ENCODE data around the gene THADA.

THADA gene

DNA sequence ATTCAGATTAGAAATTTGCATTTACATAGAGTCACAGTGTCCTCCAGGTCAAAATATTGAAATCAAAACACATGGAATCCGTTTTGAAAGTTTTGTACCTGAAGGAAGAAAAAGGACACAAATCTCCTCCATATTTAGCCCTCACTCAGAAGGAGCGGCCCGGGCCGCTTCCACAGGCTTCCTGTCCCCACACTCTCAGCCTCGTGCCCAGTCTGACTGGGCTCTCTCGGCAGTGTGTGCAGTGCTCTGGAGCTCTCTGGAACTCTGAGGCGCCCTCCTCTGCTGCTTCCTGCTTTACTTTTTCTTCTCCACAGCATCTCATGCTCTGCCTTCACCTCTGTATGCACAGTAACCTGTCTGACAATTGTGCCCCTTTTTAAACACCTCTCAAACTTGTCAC, 347.2 kb downstream of the THADA start:
- no peak for DNase-seq (ENCODE audit: low read depth)

DNA sequence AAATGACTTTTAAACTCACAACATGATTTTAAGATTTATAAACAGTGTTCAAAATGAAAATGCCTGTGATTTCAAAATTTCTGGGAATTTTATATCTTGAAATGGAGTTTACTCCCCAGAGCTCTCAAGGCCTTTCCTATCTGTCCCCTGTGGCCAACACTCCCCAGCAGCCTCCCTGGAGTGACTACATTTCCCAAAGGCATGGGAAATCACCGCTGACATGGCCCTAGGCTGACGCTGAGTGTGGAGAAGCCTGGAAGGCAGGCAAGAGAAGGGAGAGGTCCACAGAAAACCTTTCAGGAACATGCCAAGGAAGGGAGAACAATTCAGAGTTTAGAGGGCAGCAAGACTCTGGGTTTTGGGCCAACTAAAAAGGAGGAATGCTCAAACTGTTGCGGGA, 349.2 kb downstream of the THADA start:
- no peak for DNase-seq (ENCODE audit: low read depth)

DNA sequence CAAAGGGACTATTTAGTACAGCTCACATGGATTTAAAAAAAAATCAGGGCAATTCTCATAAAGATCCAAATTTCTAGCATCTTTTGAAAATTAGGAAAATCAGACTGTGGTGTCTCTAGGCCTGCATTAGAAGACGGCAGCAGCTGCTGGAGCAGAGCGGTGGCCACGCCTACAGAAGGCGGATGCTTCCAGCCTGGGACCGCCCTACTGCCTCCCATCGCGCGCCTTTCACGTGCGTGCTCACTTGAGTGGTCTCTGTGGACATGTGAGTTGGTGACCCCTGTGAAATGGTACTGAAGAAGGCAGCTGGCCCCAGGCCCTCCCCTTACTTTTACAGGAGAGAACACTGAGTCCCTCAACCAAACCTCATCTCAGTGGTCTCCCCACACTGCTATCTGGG, 354.3 kb downstream of the THADA start:
- no peak for DNase-seq (ENCODE audit: low read depth)

DNA sequence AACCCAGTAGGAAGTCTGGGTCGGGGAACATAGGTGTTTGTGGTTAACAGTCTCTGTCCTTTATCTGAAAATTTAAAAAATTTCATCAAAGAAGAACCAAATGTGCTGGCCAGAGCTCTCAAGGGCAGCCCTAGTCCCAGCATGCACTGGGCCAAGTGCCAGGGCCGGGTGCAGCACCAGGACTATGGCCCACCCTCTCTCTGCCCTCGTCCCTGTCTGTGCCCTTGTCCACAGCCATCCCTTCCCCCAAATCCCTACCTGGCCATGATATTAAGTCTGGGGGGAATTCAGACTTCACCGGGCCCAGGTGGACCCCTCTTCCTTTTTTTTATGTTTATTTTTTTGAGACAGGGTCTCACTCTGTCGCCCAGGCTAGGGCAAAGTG, 355.1 kb downstream of the THADA start:
- no peak for DNase-seq (ENCODE audit: low read depth)

DNA sequence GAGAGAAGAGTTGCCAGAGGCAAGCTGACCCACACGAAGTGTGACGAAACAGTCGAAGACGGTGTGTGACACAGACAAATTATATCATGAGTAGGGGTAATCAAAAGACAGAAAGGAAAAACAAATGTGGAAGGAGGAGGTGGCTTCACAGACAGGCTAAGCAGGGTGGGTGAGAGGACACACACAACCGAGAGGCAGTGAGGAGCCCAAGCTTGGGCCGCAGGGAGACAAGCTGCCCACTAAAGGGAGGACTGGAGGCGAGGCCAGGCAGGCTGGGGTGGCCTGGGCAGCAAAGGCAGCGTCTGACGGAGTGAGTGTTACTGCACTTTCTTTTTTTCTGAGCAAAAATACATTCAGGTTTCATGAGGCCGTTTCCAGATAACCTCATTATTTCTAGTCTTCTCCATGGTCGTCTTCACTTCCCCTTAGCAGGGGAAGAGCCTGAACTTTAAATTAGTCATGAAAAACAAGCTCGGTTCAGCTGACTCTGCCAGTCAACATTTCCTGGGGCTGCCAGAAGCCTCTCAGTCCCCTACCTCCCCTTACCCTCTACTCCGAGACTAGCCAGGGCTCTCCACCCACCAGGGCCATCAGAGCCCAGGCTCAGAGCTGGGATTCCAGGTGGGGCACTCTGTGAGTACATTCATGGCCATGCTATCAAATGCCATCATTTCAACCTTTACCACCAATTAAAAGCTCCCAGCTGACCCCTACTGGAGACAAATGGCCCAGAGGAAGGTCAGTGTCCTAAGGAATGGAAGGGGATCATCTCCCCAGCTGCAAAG, 355.7 kb downstream of the THADA start:
- DNase-seq (ENCODE audit: low read depth), result no peak

DNA sequence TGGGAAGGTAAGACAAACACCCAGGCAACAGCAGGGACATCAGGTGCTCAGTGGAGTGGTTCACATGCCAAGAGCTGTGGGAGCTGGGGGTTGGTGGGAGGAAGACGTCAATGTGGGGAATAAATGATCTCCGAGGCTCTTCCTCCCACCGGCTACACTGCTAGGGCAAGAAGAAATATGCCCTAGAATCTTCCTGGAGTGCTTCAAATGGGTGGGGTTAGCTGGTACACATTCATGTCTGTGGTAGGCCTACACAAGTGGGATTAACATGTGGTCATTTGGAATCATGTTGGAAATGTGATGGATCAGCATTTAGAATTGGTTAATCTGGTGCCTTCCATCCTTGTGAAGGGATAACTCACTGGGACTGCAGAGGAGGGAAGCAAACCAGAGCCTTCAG, 357.0 kb downstream of the THADA start:
- DNase-seq (ENCODE audit: low read depth), result no peak

DNA sequence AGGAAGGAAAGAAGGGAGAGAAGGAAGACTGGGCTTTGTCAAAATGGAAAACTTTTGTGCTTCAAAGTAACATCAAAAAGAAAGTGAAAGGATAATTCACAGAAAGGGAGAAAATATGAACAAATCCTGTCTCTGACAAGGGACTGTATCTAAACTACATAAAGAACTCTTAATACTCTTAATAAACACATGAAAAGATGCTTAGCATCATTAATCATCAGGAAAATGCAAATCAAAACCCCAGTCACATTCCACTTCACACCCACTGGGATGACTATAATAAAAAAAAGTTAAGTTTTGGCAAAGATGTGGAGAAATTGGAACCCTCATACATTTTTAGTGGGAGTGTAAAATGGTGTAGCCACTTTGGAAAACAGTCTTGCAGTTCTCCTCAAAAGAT, 357.7 kb downstream of the THADA start:
- no peak for DNase-seq (ENCODE audit: low read depth)

DNA sequence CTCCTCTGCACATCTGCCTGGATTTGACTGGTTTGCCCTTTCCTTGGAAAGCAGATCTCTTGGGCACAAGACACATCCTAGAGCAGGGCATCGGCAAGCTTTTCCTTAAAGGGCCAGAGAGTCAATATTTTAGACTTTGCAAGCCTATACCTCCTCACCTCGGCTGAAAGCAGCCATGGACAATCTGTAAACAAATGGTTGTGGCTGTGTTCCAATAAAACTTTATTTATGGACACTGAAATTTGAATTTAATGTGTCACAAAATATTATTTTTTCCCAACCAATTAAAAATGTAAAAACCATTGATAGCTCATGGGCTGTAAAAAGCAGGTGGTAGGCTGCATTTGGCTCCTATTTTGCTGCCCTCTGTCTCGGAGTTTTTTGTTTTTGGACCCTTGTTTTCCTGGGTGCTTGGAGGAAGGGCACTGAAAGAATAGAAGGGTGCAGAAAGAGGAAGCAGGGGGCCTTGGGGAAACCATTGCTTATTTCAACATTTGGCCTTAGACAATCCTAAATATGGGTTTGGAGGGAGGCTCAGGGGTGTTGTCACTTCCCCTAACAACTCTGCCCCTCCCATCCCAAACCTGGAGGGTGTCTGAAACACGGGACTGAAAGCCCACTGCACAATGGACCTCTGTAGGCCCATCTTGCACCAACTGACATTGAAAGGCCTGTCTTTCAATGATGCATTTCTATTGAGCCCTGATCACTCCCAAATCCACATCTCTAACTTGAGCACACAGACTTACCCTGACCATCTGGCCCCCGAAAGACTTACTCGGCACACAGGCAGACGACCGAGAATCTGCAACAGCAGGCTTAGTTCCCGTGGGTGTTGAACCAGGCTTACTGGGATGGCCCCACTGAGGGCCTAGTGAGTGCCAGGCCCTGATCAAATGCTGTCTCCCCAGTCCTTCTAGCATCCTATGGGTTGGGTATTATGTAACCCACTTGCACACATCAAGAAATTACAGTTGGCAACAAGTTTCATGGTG, 362.3 kb downstream of the THADA start:
- DNase-seq (ENCODE audit: low read depth), result no peak

DNA sequence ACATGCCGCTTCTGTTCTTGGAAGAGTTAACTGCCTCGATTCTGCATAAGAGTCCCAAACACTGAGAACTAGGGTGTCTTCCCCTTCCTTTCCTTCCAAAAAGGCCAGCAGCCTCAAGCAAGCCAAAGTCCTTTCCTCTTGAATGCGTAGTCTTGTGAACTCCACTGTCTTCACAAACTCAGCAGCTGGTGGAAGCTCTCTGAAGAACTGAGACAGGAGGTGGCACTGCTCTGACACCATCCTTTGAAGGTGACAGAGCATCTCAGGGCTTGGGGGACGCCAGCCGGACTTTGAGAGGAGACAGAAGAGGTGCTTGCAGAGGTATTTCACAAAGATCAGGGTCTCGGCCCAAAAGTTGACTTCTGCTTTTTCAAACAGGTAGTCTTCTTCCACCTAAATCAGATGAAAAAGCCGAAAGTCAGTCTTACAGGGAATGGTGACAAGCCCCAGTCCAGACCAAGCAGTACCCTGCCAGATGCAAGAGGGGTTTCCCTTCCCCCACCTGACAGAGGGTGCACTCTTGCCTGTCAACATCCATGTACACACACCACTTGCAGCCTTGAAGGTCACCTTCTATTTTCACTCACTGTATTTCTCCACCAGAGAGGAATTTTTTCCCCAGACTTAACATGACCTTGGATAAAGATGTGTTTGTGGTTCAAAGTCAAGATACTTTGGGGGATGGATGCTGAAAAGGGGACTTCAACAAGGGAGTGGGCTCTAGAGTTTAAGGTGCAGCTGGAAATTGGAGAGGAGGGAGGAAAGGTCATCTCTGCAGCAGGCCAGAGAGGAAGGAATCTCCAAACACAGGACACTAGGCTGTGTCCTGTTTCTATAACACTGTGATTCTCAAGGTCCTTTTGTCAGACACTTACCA, 364.6 kb downstream of the THADA start:
- DNase-seq (ENCODE audit: low read depth), result no peak

DNA sequence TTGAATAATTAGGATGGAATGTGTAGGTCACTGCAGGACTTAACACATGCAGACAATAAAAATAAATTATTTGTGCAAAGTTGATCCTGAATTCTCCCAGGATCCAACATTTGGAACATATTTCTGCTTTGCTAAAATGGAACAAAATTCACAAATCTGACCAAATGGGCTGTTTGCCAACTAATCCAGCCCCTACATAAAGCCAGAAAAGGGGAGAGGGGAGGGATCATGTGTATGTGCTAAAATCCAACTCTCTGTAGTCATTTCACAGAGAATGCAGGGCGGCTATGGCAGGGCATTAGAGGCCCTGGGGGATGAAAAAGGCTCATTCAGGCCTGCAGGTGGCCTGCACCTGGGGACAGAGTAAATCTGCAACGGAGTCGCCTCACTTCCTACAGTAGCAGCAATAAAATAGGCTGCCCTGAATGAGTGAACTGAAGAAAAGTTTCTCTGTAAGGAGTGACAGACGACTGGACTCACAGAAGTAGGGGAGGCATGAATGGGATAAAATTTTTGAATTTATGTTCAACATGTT, 365.4 kb downstream of the THADA start:
- no peak for DNase-seq (ENCODE audit: low read depth)

DNA sequence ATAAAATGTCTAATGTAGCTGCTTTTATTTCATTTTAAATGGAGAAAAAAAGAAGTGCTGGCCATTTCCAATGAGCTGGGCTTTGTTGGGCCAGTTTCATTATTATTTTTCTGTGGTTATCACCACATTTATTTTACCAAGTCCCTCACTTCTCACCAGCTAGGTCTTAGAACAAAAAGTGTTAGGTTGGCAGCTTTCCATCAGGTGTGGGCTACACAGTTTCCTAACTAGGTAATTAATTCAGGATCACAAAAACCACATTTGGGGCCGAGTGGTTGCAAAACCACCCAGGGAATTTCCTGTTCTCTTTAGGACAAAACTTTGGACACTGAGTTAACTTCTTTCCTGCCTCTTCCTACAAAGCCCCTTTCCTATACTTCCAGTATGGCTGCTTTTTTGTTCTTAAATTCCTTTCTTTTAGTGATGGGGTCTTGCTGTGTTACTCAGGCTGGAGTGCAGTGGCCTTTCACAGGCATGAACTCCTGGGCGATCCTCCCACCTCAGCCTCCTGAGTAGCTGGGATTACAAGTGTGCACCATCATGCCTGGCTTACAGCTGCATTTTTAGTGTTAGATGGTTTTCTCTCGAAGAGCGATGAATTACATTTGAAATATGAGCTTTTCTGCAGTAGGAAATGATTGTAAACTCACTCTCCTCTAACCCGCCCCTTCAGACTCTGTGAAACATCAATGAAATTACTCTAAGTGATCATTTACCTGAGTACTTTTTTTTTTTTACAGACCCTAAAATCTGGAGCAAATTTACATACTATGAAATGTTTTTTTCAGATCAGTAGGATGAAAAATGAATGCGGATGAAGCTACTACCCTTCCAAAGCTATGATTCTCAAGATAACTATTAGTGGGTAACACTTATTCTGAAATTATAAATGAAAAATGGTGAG, 366.8 kb downstream of the THADA start:
- DNase-seq (ENCODE audit: low read depth), result no peak

DNA sequence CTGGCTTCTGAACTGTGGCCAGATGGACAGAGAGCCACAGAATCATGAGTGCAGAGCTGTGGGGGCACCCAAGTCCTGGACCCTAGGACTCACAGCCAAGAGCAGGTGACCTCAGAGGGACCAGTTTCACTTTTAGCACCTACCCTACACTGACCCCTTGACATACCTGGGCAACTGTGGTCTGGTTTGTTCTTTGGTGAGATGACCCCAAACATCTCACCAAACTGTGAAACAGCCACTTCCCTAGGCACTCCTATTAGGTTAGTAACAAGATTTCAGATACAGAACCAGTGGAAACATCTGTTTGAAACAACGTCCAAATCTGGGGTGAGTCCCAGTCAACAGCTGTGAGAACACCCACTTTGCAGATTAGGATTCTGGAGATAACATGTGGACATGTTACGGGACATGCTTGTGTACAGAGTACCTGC, 367.5 kb downstream of the THADA start:
- no peak for DNase-seq (ENCODE audit: low read depth)

DNA sequence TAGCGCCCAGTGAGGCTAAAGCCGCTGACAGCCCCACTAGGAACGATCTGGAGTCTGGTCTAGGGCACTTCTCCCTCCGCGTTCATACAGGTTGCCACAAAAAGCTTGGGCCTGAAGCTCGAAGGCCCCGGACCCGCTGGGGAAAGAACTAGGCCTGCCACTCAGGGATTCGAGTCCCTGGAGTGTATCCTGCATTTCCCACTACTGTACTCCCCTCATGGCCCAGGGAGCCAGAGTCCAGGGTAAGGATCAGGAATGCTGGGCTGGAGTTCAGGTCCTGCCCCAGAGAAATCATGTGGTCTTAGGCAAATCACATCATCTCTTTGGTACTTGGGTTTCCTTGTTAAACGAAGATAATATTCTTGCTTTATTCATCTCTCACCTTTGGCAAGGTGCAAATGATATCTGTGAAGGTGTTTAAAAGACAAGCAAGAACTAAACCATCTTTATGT, 368.0 kb downstream of the THADA start:
- DNase-seq (ENCODE audit: low read depth), result no peak

DNA sequence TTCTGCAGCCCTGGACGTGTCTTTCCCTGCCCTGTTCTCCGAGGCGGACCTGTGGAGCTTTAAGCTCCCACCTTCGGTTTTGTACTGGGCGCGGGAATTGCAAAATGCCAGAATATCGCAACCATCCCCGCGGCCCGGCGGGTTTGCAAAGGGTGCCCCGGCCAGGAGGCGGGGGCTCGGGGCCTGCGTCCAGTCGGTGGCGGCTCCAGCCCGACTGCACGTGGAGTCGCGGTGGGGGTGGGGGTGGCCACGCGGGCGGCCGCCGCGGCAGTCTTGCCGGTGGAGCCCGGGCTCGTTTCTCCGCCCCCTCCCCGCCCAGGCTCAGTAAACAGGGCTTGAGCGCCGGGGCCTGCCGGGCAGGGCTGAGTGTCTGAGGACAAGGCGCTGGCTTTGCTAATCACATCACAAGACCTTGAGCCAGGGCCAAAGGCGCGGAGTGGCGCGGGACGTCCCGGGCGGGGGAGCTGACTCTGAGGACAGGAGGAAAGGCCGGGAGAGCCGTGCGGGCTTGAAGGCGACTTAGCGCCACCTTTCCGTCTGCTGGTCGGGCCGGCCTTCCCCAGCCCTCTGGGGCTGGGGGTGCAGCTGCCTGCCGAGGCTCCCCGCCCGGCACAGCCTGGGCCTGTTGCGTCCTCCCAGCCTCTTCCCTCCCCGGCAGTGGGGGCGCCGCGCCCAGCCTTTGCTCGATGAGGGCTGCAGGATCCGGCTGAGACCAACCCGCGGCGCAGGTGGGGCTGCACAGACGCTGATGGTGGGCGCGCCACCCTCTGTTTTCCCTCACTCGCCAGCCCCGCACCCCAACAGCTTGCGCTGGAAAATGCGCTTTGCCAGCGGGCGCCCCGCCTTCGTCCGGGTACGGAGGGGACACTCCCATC, 368.6 kb downstream of the THADA start:
- peak; percentile 55 for DNase-seq (ENCODE audit: low read depth)

DNA sequence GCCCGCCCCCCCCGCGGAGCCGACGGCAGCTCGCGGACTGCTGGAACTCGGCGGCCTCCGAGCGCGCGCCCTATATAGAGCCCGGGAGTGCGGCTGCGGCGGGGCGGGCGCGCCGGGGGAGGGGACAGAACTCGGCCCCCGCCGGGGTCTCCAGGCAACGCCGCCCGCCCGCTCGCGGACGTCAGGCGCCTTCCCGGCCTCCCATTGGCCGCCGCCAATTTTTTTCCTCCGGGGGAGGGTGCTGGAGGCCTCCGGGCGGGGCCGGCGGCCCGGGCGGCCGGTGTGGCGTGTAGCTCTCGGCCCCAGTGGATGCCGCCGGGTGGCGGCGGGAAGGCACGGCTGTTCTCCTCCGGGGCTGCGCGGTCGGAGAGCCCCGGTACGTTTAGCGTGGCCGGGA, 369.3 kb downstream of the THADA start, which contains the start of gene ZFP36L2:
Gene ZFP36L2, minus strand, starts transcription at position 49 of the 397 bp plus-strand sequence. CDS start 291 bp downstream, outside the sequence.
- peak; percentile 83 for DNase-seq (ENCODE audit: low read depth)

DNA sequence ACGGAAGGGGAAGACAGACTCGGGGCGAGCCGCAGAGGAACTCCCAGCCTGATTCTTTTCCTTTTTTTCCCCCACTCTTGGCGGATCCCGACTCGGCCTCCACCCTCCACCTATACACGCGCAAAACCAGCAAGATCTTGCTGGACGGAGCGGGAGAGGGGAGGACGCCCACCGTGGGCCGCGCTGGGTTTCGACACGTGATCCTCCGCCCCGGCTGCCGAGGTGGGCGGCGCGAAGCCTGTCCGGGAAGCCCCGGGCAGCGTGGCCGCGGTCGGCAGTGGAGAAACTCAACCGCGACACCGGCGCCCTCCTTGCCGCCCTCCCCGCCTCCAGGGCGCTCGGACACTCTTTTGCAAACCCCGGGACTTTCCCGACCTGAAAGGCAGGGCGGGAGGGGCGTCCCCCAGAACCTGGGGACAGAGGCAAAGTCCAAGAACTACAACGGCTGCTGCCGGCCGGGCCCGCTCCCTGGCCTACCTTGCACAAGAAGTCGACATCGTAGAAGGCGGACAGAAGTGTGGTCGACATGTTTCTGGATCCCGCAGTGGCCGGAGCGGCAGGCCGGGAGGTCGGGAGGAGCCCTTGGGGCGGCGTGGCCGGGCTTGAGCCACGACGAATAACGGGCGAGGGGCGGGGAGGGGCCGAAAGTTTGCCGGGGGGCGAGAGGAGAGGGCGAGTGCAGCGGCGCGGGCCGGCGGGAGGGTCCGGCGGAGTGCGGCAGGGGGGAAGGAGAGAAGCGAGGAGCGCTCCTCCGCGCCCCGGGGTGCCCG, 369.9 kb downstream of the THADA start:
- DNase-seq (ENCODE audit: low read depth), result peak; percentile 52

DNA sequence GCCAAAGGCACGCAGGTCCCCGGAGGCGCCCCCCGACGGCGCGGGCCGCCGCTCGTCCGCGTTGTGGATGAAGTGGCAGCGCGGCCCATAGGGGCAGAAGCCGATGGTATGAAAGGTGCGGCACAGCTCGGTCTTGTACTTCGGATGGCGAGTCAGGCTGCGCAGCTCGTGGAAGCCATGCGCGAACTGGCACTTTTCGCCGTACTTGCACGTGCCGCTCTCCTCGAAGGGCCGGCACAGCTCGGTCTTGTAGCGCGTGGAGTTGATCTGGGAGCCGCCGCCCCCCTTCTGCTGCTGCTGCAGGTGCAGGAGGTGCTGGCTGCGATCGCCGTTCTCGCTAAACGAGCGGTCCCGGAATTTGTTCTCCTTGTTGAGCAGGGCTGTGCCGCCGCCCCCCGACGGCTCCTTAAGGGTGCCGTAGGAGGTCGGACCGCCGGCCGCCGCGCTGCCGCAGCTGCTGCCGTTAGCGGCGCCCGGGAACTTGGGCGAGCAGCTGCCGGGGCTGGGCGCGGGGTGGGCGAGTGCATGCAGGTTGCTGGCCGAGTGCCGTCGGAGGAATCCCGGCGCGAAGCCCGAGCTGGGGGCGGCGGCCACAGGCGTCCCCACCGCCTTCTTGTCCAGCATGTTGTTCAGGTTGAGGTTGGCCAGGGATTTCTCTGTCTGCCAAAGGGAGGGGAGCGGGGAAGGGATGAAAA, 370.6 kb downstream of the THADA start:
- peak; percentile 35 for DNase-seq (ENCODE audit: low read depth)

DNA sequence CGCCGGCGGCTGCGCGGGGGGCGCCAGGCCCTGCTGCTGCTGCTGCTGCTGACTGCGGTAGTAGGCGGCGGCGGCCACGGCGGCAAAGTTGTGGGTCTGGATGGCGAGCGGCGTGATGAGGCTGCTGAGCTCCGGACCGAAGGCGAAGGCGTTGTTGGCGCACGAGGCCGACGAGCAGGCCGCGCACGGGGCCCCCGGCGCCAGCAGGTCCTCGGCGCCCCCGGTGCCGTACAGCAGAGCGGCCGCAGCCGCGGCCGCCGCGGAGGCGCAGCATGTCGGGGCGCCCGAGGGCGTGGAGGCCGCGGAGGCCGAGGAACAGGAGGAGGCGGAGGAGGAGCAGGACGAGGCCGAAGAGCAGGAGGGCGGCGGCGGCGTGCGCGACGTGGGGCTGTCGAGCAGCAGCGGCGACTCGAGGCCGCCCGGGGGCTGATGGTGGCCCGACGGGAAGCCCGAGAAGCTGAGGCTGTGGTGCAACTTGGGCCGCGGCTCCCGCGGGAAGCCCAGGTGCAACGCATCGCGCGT, 371.2 kb downstream of the THADA start:
- DNase-seq (ENCODE audit: low read depth), result no peak
